Suprapubic skin (tissue), 4 donors: Measurements from ENCODE around the gene CADM2.

ENCODE experiments used
- CTCF ChIP-seq, 2 donors: fragments of 200-600 bp in 1 of 2; fragments of 450-650 bp in 1 of 2; sonication (generic) in 1 of 2; IDR thresholded peaks; one replicate each; pipeline ENCODE4 v1.5.1; 2016 to 2019; ENCODE audit warnings: antibody characterized with exemption in 2 of 2, mild to moderate bottlenecking in 1 of 2, moderate library complexity in 1 of 2
- EP300 ChIP-seq: sonication (generic); formaldehyde crosslinking; IDR thresholded peaks from one replicate; pipeline ENCODE4 v1.6.1; 2017; ENCODE audit warnings: antibody characterized with exemption
- POLR2A ChIP-seq, 2 donors: fragments of 450-650 bp; IDR thresholded peaks; one replicate each; pipeline ENCODE4 v1.6.1; 2017; ENCODE audit warnings: antibody characterized with exemption in 2 of 2, mild to moderate bottlenecking in 2 of 2, moderate library complexity in 2 of 2
- POLR2AphosphoS5 ChIP-seq, 3 donors: sonication (generic); formaldehyde crosslinking; IDR thresholded peaks; one replicate each; pipeline ENCODE4 v1.6.1; 2017; ENCODE audit warnings: antibody characterized with exemption in 3 of 3

- TF ChIP-seq CTCF (IDR thresholded peaks at IDR 0.05) (no peak), EP300 (no peak), POLR2A (IDR thresholded peaks at IDR 0.05) (no peak), POLR2AphosphoS5 (IDR thresholded peaks at IDR 0.05) (no peak)
Measured at GRCh38 chr3:85737846-85738245, 779.1 kb downstream of the CADM2 start.
